Suprapubic skin (tissue), 4 donors: Measurements from ENCODE around the gene CHRNG. TPM values are rescaled to one million over a fixed set of nuclear protein-coding genes. Genes with fewer than 3 reads are reported as not detected.

Source experiments
- DNase-seq, 2 donors: peaks; one replicate each; pipeline ENCODE4 v3.0.0-alpha.2; 2019; ENCODE audit warnings: low spot score in 2 of 2
- H3K27ac ChIP-seq: fragments of 200-600 bp; sonication (generic); one replicate; pipeline ENCODE4 v1.5.1; 2019
- H3K27me3 ChIP-seq: fragments of 200-600 bp; sonication (generic); one replicate; pipeline ENCODE4 v1.5.1; 2019
- H3K36me3 ChIP-seq: fragments of 200-600 bp; sonication (generic); one replicate; pipeline ENCODE4 v1.5.1; 2019
- H3K4me1 ChIP-seq: fragments of 200-600 bp; sonication (generic); one replicate; pipeline ENCODE4 v1.5.1; 2019
- H3K4me3 ChIP-seq: fragments of 200-600 bp; sonication (generic); one replicate; pipeline ENCODE4 v1.5.1; 2019; ENCODE audit warnings: mild to moderate bottlenecking
- H3K9me3 ChIP-seq: fragments of 200-600 bp; sonication (generic); one replicate; pipeline ENCODE4 v1.5.1; 2019
- CTCF ChIP-seq, 2 donors: fragments of 200-600 bp in 1 of 2; fragments of 450-650 bp in 1 of 2; sonication (generic) in 1 of 2; IDR thresholded peaks; one replicate each; pipeline ENCODE4 v1.5.1; 2016 to 2019; ENCODE audit warnings: antibody characterized with exemption in 2 of 2, mild to moderate bottlenecking in 1 of 2, moderate library complexity in 1 of 2
- EP300 ChIP-seq: sonication (generic); formaldehyde crosslinking; IDR thresholded peaks from one replicate; pipeline ENCODE4 v1.6.1; 2017; ENCODE audit warnings: antibody characterized with exemption
- POLR2A ChIP-seq, 2 donors: fragments of 450-650 bp; IDR thresholded peaks; one replicate each; pipeline ENCODE4 v1.6.1; 2017; ENCODE audit warnings: antibody characterized with exemption in 2 of 2, mild to moderate bottlenecking in 2 of 2, moderate library complexity in 2 of 2
- POLR2AphosphoS5 ChIP-seq, 3 donors: sonication (generic); formaldehyde crosslinking; IDR thresholded peaks; one replicate each; pipeline ENCODE4 v1.6.1; 2017; ENCODE audit warnings: antibody characterized with exemption in 3 of 3
- WGBS: methylation state at CpG from one replicate; pipeline ENCODE4 v1.1.5; 2018; 5-methylcytosine and 5-hydroxymethylcytosine counted together
- total RNA-seq, 4 donors: library from RNA; depleted of rRNA; stranded (reverse); fragments of >200 nt; gene quantifications; one replicate each; pipeline ENCODE4 v1.1.0, GENCODE V29; 2016

Gene CHRNG
- total RNA-seq, 4 donors from 2014 or later, result not detected

- Histone ChIP-seq H3K27me3 (no peaks in the 10 kb centered on the region), H3K4me3 (no peak overlapping the region), H3K27ac (no peak overlapping the region), H3K9me3 (no peaks in the 10 kb centered on the region), H3K4me1 (peaks cover 27% of the 10 kb centered on the region), H3K36me3 (peaks cover 47% of the 10 kb centered on the region)
- WGBS, result 85% methylated on average over 3 of the region's 3 CpGs
- no peak for DNase-seq
- no peak for TF ChIP-seq POLR2A (IDR thresholded peaks at IDR 0.05)
- TF ChIP-seq CTCF (IDR thresholded peaks at IDR 0.05), result no peak
- TF ChIP-seq POLR2AphosphoS5 (IDR thresholded peaks at IDR 0.05), result no peak
- no peak for TF ChIP-seq EP300
Measured at GRCh38 chr2:232556426-232556825, 16.9 kb downstream of the CHRNG start.

GRCh38 chr2:232562515-232563151, 23.1 kb downstream of the CHRNG start:
- no peak overlapping the region for H3K27ac ChIP-seq
- no peak for DNase-seq
- TF ChIP-seq CTCF (IDR thresholded peaks at IDR 0.05) (no peak), POLR2AphosphoS5 (IDR thresholded peaks at IDR 0.05) (no peak), EP300 (no peak), POLR2A (IDR thresholded peaks at IDR 0.05) (no peak)
- H3K9me3 ChIP-seq, result no peaks in the 10 kb centered on the region
- WGBS, result 81% methylated on average over 8 of the region's 8 CpGs
- no peaks in the 10 kb centered on the region for H3K27me3 ChIP-seq
- H3K4me1 ChIP-seq, result peaks cover 6% of the 10 kb centered on the region
- H3K4me3 ChIP-seq, result no peak overlapping the region
- H3K36me3 ChIP-seq, result peaks cover 92% of the 10 kb centered on the region

- TF ChIP-seq EP300, result no peak
- TF ChIP-seq POLR2AphosphoS5 (IDR thresholded peaks at IDR 0.05), result no peak
- TF ChIP-seq POLR2A (IDR thresholded peaks at IDR 0.05), result no peak
- TF ChIP-seq CTCF (IDR thresholded peaks at IDR 0.05), result no peak
- Histone ChIP-seq H3K36me3 (peaks cover 88% of the 10 kb centered on the region), H3K9me3 (no peaks in the 10 kb centered on the region), H3K4me3 (no peak overlapping the region), H3K27ac (no peak overlapping the region), H3K4me1 (peaks cover 15% of the 10 kb centered on the region), H3K27me3 (no peaks in the 10 kb centered on the region)
- no peak for DNase-seq
- WGBS, result 50% methylated on average over 3 of the region's 3 CpGs
Measured at GRCh38 chr2:232563580-232563979, 24.1 kb downstream of the CHRNG start.

GRCh38 chr2:232567721-232568120, 28.2 kb downstream of the CHRNG start:
- no peaks in the 10 kb centered on the region for H3K9me3 ChIP-seq
- H3K27me3 ChIP-seq, result no peaks in the 10 kb centered on the region
- H3K36me3 ChIP-seq, result peaks cover 88% of the 10 kb centered on the region
- peaks cover 15% of the 10 kb centered on the region for H3K4me1 ChIP-seq
- no peak for DNase-seq
- H3K27ac ChIP-seq, result no peak overlapping the region
- no peak for TF ChIP-seq POLR2A (IDR thresholded peaks at IDR 0.05)
- no peak for TF ChIP-seq CTCF (IDR thresholded peaks at IDR 0.05)
- no peak for TF ChIP-seq POLR2AphosphoS5 (IDR thresholded peaks at IDR 0.05)
- no peak for TF ChIP-seq EP300
- no peak overlapping the region for H3K4me3 ChIP-seq

- Histone ChIP-seq H3K27me3 (no peaks in the 10 kb centered on the region), H3K36me3 (peaks cover 85% of the 10 kb centered on the region), H3K27ac (no peak overlapping the region)
Measured at GRCh38 chr2:232568161-232568560, 28.7 kb downstream of the CHRNG start.

More at GRCh38 chr2:232568161-232568560, 28.7 kb downstream of the CHRNG start:
- TF ChIP-seq CTCF (IDR thresholded peaks at IDR 0.05), result no peak
- no peak for TF ChIP-seq POLR2A (IDR thresholded peaks at IDR 0.05)
- TF ChIP-seq EP300, result no peak
- TF ChIP-seq POLR2AphosphoS5 (IDR thresholded peaks at IDR 0.05), result no peak
- no peak overlapping the region for H3K4me3 ChIP-seq
- WGBS, result 45% methylated on average over 5 of the region's 5 CpGs
- H3K9me3 ChIP-seq, result no peaks in the 10 kb centered on the region
- no peak for DNase-seq
- H3K4me1 ChIP-seq, result peaks cover 15% of the 10 kb centered on the region
